Peyer's patch (tissue), 4 donors: ENCODE data around the gene PIEZO2.

Experiments
- CTCF ChIP-seq, 6 experiments: fragments of 450-650 bp in 4 of 6; fragments of 200-600 bp in 2 of 6; sonication (generic) in 1 of 6; IDR thresholded peaks; one replicate each; pipeline ENCODE4 v1.5.1; 2017 to 2019; ENCODE audit warnings: antibody characterized with exemption in 6 of 6, mild to moderate bottlenecking in 3 of 6, moderate library complexity in 1 of 6
- POLR2A ChIP-seq, 2 donors: fragments of 450-650 bp; IDR thresholded peaks; one replicate each; pipeline ENCODE4 v1.5.1; 2017; ENCODE audit warnings: antibody characterized with exemption in 2 of 2, mild to moderate bottlenecking in 2 of 2, moderate library complexity in 2 of 2

GRCh38 chr18:11114653-11115052, 34.7 kb downstream of the PIEZO2 start:
- TF ChIP-seq CTCF (IDR thresholded peaks at IDR 0.05): no peak
- TF ChIP-seq POLR2A (IDR thresholded peaks at IDR 0.05): no peak
